PC-9 (cell line): ENCODE data around the gene LRP1B. TPM values are rescaled to one million over a fixed set of nuclear protein-coding genes. Genes with fewer than 3 reads are reported as not detected.

Experiments
- BruUV-seq: library from RNA; stranded (reverse); fragments of 400-500 nt; replicated peaks from 2 replicates; lab custom pipeline; 2021; lab: Mats Ljungman, UMichigan
- CTCF ChIA-PET: fragments of 300-600 bp; sonication (Branson Sonifier 250); formaldehyde crosslinking; loops from one replicate; lab custom pipeline; 2022; ENCODE audit warnings: antibody characterized with exemption; lab: Charles Lee
- POLR2A ChIA-PET: fragments of 300-600 bp; sonication (Branson Sonifier 250); formaldehyde crosslinking; loops from one replicate; lab custom pipeline; 2022; ENCODE audit warnings: antibody characterized with exemption; ENCODE audit not compliant: unreplicated experiment; lab: Charles Lee
- DNase-seq, 2 experiments: peaks; one replicate each; pipeline versions ENCODE4 v3.0.0 to v3.0.0-alpha.2; 2015 to 2022; ENCODE audit warnings: mixed read lengths in 1 of 2
- H2AFZ ChIP-seq: fragments of 200-600 bp; sonication (generic); 2 replicates; pipeline ENCODE4 v1.8.1; 2017; ENCODE audit warnings: antibody characterized with exemption
- H3F3A ChIP-seq: fragments of 200-600 bp; sonication (generic); 2 replicates; pipeline ENCODE4 v1.8.1; 2017; ENCODE audit warnings: antibody characterized with exemption, mild to moderate bottlenecking, low read depth; ENCODE audit not compliant: insufficient read depth
- H3K27ac ChIP-seq: fragments of 200-600 bp; sonication (generic); 2 replicates; pipeline ENCODE4 v1.6.1; 2016; ENCODE audit warnings: mixed run types
- H3K27me3 ChIP-seq: fragments of 200-600 bp; sonication (generic); 2 replicates; pipeline ENCODE4 v1.6.1; 2016; ENCODE audit warnings: low read depth, mixed run types; ENCODE audit not compliant: insufficient read depth
- H3K36me3 ChIP-seq: fragments of 200-600 bp; sonication (generic); 2 replicates; pipeline ENCODE4 v1.6.1; 2016; ENCODE audit warnings: low read depth, mixed run types
- H3K4me1 ChIP-seq: fragments of 200-600 bp; sonication (generic); replicated peaks from 2 replicates; pipeline ENCODE4 v1.6.1; 2016; ENCODE audit warnings: mixed run types; ENCODE audit not compliant: insufficient read depth
- H3K4me2 ChIP-seq: fragments of 200-600 bp; sonication (generic); 2 replicates; pipeline ENCODE4 v1.6.1; 2017; ENCODE audit warnings: mixed run types
- H3K4me3 ChIP-seq: fragments of 200-600 bp; sonication (generic); 2 replicates; pipeline ENCODE4 v1.6.1; 2016; ENCODE audit warnings: mixed run types
- H3K79me2 ChIP-seq: fragments of 200-600 bp; sonication (generic); 2 replicates; pipeline ENCODE4 v1.6.1; 2017; ENCODE audit warnings: low read depth, mixed run types
- H3K9me2 ChIP-seq: fragments of 200-600 bp; sonication (generic); 2 replicates; pipeline ENCODE4 v1.8.1; 2017; ENCODE audit warnings: mild to moderate bottlenecking; ENCODE audit not compliant: insufficient read depth
- H3K9me3 ChIP-seq: fragments of 200-600 bp; sonication (generic); 2 replicates; pipeline ENCODE4 v1.8.1; 2016; ENCODE audit warnings: low read depth; ENCODE audit not compliant: insufficient read depth
- H4K20me1 ChIP-seq: fragments of 200-600 bp; sonication (generic); 2 replicates; pipeline ENCODE4 v1.8.1; 2017; ENCODE audit not compliant: insufficient read depth
- CTCF ChIP-seq: fragments of 200-600 bp; sonication (generic); conservative IDR thresholded peaks from 2 replicates; pipeline ENCODE4 v1.6.1; 2017; ENCODE audit warnings: mixed run types, antibody characterized with exemption, mild to moderate bottlenecking, moderate library complexity
- EZH2 ChIP-seq: fragments of 200-600 bp; sonication (generic); IDR thresholded peaks from 2 replicates; pipeline ENCODE4 v1.8.0; 2017; ENCODE audit warnings: antibody characterized with exemption, low read depth
- intact Hi-C: fragments of 100-400 bp; cut with micrococcal nuclease; formaldehyde crosslinking; loops from one replicate; pipeline ENCODE4 v1.10.0; 2022; ENCODE audit not compliant: unreplicated experiment
- total RNA-seq: library from RNA; stranded (reverse); gene quantifications from 2 replicates; pipeline ENCODE4 v1.2.3, GENCODE V29; 2021

LRP1B gene
- total RNA-seq, 1 experiment from 2014 or later, result 1.7 TPM

DNA sequence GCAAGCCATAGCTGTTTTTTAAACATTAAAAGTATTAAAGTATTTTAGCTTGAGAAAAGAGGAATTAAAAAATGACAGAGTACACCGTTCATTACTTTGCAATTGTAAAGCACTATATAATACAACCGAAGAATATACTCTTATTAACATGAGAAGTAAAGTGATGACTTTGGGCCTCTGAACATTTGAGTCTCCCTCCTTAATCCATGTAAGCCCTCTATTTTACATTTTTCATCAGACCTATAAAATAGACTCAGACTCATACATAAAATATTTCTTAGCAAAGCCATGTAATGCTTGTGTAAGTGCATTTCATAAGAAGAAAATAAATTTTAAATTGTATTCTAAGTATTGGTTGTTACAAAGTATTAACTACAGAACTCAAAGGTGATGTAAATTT, 198.6 kb downstream of the LRP1B start:
- Histone ChIP-seq H3K4me1 (no peaks in the 10 kb centered on the region), H3K9me3 (0 out of 2 replicates have a peak, but pooled peaks cover 2% of the 10 kb centered on the region), H3K4me3 (no peak overlapping the region), H4K20me1 (no peaks in the 10 kb centered on the region), H3K27ac (no peak overlapping the region), H3K79me2 (no peaks in the 10 kb centered on the region), H3F3A (no peaks in the 10 kb centered on the region), H3K4me2 (no peak overlapping the region), H3K9me2 (no peaks in the 10 kb centered on the region), H3K36me3 (no peaks in the 10 kb centered on the region), H3K27me3 (no peaks in the 10 kb centered on the region), H2AFZ (no peak overlapping the region)
- DNase-seq, result no peak
- intact Hi-C loops, result no loop called here
- no peak for TF ChIP-seq CTCF
- TF ChIP-seq EZH2, result no peak
- POLR2A ChIA-PET, result no interaction called here
- BruUV-seq, result no TSS peak
- CTCF ChIA-PET, result no interaction called here

DNA sequence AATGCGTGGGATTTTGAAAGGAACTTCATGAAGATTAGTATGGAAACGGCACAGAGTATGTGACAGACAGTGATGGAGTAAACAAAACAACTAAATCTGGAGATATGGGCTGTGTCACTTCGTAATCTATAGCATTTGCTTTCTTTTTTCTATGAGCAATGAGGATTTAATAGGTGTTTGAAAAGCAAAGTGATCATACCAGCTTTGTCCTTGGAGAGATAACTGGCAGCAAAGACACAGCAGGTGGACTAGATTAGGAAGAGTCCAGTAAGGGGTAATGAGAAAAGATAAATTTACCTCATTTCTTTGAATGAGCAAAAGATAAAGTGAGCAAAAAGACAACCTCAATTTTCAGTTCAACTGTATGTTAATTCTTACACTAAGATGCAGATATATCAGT, 199.0 kb downstream of the LRP1B start:
- intact Hi-C loops, result no loop called here
- Histone ChIP-seq H3K36me3 (no peaks in the 10 kb centered on the region), H3K27me3 (no peaks in the 10 kb centered on the region), H3K4me2 (no peak overlapping the region), H3K79me2 (no peaks in the 10 kb centered on the region), H3K4me3 (no peak overlapping the region), H3K9me2 (no peaks in the 10 kb centered on the region), H4K20me1 (no peaks in the 10 kb centered on the region), H3K4me1 (no peaks in the 10 kb centered on the region), H2AFZ (no peak overlapping the region), H3F3A (no peaks in the 10 kb centered on the region), H3K27ac (no peak overlapping the region), H3K9me3 (0 out of 2 replicates have a peak, but pooled peaks cover 2% of the 10 kb centered on the region)
- ChIA-PET POLR2A (no interaction called here), CTCF (no interaction called here)
- TF ChIP-seq EZH2 (no peak), CTCF (no peak)
- no TSS peak for BruUV-seq
- DNase-seq, result no peak

- no peak overlapping the region for H3K27ac ChIP-seq
- 0 out of 2 replicates have a peak, but pooled peaks cover 2% of the 10 kb centered on the region for H3K9me3 ChIP-seq
- ChIA-PET POLR2A (no interaction called here), CTCF (no interaction called here)
- H3K79me2 ChIP-seq, result no peaks in the 10 kb centered on the region
- DNase-seq, result no peak
- H2AFZ ChIP-seq, result no peak overlapping the region
- H3K4me1 ChIP-seq, result no peaks in the 10 kb centered on the region
- no peaks in the 10 kb centered on the region for H3F3A ChIP-seq
- no peaks in the 10 kb centered on the region for H4K20me1 ChIP-seq
- no peak overlapping the region for H3K4me2 ChIP-seq
- BruUV-seq, result no TSS peak
- no peaks in the 10 kb centered on the region for H3K27me3 ChIP-seq
- TF ChIP-seq EZH2 (no peak), CTCF (no peak)
- no peaks in the 10 kb centered on the region for H3K9me2 ChIP-seq
- intact Hi-C loops, result no loop called here
- no peak overlapping the region for H3K4me3 ChIP-seq
- H3K36me3 ChIP-seq, result no peaks in the 10 kb centered on the region
Observed at GRCh38 chr2:141930803-141931202, 200.0 kb downstream of the LRP1B start.
